ENCODE measurements around the gene TCF7L1.

TCF7L1 gene

DNA sequence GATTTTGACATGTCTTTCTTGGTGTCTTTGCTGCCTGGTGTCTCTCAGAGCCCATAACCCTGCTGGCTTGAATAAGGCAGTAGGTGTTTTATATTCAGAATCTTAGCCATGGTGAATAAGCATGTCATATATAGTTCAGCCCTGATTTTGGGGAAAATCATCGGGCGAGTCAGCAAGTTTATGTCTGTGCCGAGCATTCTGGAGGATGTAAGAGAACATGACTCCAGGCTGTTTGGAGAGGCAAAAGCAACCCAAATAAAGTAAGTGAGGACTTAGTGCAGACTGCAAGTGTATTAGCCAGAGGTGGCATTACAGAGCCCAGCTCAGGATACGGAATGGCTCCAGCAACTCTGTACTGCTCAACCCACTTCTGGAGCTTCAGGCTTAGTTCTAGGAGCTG lies 50.3 kb downstream of the TCF7L1 start:
- TF ChIP-seq, protein P1, sequence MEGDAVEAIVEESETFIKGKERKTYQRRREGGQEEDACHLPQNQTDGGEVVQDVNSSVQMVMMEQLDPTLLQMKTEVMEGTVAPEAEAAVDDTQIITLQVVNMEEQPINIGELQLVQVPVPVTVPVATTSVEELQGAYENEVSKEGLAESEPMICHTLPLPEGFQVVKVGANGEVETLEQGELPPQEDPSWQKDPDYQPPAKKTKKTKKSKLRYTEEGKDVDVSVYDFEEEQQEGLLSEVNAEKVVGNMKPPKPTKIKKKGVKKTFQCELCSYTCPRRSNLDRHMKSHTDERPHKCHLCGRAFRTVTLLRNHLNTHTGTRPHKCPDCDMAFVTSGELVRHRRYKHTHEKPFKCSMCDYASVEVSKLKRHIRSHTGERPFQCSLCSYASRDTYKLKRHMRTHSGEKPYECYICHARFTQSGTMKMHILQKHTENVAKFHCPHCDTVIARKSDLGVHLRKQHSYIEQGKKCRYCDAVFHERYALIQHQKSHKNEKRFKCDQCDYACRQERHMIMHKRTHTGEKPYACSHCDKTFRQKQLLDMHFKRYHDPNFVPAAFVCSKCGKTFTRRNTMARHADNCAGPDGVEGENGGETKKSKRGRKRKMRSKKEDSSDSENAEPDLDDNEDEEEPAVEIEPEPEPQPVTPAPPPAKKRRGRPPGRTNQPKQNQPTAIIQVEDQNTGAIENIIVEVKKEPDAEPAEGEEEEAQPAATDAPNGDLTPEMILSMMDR (IDR thresholded peaks at IDR 0.05; ENCODE audit: extremely low read depth, missing control alignments), result no peak
- DNase-seq (ENCODE audit: low spot score), result no peak

DNA sequence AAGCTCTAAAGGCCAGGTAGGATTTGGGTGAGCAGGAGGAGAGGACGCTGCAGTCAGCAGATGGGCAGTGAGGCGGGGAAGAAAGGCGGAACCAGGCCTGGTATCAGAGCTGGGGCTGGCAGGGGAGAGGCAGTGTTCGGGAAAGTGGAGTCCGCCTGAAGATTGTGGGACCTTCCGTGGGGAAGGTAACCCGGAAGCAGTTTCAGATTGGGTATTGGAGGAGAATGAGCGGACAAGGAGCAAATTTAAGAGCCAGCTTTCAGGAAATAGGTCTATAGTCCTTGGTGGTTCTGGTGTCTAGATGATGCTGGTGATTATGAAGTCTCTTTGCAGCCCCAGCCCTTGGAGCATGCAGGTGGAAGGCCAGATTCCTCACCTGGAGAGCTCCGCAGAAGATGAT lies 51.0 kb downstream of the TCF7L1 start:
- DNase-seq (ENCODE audit: low spot score), result no peak
- TF ChIP-seq, protein P1 (IDR thresholded peaks at IDR 0.05; ENCODE audit: extremely low read depth, missing control alignments), result no peak

DNA sequence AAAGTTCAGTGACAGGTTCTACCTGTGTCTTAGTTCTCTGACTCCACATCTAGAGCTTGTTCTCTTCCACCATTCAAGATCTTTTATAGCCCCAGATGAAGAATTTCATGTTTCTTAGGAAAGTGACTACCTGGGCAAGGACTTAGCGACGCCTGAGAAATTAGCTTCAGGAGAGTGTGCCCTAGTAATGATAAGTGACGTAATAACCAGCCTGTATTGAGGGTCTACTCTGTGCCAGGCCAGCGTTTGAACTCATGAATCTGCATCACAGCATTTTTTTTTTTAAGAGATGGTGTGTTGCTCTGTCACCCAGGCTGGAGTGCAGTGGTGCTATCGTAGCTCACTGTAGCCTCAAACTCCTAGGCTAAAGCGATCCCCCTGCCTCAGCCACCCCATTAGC lies 51.8 kb downstream of the TCF7L1 start:
- TF ChIP-seq, protein P1 (IDR thresholded peaks at IDR 0.05; ENCODE audit: extremely low read depth, missing control alignments), result no peak
- DNase-seq (ENCODE audit: low spot score), result no peak

DNA sequence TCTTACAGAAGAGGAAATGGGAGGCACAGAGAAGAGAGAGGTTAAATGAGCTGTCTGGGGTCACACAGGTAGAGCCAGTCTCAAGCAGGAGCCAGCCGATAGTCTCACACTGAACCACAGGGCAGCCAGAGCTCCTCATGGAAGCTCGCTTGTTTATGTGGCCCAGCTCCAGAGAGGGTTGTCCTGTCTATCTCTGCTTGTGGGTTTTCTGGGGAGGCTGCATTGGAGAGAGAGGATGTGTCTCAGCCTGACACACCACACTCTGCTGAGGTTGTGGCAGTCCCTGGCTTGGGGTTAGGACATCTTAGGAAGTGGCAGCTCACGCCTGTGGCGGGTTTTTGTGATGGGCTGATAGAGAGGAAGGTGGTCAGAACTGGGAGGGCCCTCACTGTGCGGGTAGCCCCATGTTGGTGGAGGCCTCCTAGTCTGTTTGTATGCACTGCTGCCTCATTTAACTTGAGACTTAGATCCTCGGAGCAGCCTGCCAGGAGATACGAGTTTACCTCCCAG lies 52.3 kb downstream of the TCF7L1 start:
- TF ChIP-seq, protein P1 (IDR thresholded peaks at IDR 0.05; ENCODE audit: extremely low read depth, missing control alignments), result no peak
- no peak for DNase-seq (ENCODE audit: low spot score)

- TF ChIP-seq, protein P1 (IDR thresholded peaks at IDR 0.05; ENCODE audit: extremely low read depth, missing control alignments), result no peak
Measured at GRCh38 chr2:85187069-85187468, 53.9 kb downstream of the TCF7L1 start.

DNA sequence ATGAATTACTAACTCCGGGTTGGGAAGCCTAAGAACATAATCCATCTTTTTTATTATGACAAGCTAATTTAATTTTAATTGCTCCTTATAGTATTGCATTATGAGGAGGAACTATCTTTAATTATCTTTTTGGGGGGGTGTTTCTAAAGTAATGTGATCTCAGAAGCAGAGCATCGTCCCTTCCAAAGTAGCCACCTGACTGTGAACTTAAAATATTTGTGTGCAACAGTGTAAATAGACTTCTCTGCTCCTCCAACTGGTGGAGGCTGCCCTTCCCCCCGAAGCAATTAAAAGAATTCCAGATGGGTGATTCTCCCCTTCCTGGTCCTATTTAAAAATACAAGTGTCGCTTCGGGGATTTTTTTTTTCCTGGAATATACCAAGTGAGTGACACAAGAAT lies 55.7 kb downstream of the TCF7L1 start:
- TF ChIP-seq, protein P1 (IDR thresholded peaks at IDR 0.05; ENCODE audit: extremely low read depth, missing control alignments), result no peak

More at GRCh38 chr2:85187069-85187468, 53.9 kb downstream of the TCF7L1 start:
- no peak for DNase-seq (ENCODE audit: low spot score)

DNA sequence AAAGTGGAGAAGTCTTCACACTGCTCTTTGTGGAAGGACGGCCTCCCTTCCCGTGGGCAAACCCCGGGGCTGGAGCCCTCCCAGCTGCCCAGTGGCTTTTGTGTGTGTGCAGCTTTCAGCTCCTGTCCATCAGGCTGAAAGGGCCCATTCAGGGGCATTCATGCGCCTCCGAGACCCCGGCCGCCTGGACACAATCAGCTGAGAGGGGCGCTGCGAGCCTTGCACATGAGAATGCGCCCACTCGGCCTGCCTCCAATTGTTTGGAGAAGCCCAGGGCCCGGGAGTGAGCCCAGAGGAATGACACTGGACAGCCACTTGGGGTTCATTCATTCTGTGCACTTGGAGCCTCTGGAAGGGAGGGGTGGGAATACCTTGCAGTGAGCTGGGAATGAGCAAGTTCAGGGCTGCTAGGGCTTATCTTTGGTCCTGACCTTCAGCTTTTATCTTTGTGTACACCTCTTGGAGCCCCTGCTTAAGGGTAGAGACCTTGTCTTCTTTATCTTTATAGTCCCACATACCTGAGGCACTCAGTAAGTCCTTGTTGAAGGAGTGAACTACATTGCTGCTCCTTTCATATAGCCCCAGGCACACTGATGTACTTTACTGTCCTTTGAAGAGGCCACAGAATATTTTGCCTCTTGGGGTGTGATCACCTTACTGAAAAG lies 56.5 kb downstream of the TCF7L1 start:
- no peak for DNase-seq (ENCODE audit: low spot score)
- TF ChIP-seq, protein P1 (IDR thresholded peaks at IDR 0.05; ENCODE audit: extremely low read depth, missing control alignments), result no peak

More for the DNA sequence above, 55.7 kb downstream of the TCF7L1 start:
- no peak for DNase-seq (ENCODE audit: low spot score)
